Suprapubic skin (tissue), 3 donors: Measurements from ENCODE around the gene SPOP.

Experiments used
- CTCF ChIP-seq, 2 donors: fragments of 200-600 bp in 1 of 2; fragments of 450-650 bp in 1 of 2; sonication (generic) in 1 of 2; IDR thresholded peaks; one replicate each; pipeline ENCODE4 v1.5.1; 2016 to 2019; ENCODE audit warnings: antibody characterized with exemption in 2 of 2, mild to moderate bottlenecking in 1 of 2, moderate library complexity in 1 of 2
- POLR2A ChIP-seq, 2 donors: fragments of 450-650 bp; IDR thresholded peaks; one replicate each; pipeline ENCODE4 v1.6.1; 2017; ENCODE audit warnings: antibody characterized with exemption in 2 of 2, mild to moderate bottlenecking in 2 of 2, moderate library complexity in 2 of 2

GRCh38 chr17:49604314-49604869 lies 73.5 kb downstream of the SPOP start:
- TF ChIP-seq POLR2A (IDR thresholded peaks at IDR 0.05) (no peak), CTCF (IDR thresholded peaks at IDR 0.05) (no peak)
